Transverse colon (tissue), 3 donors: ENCODE results near the gene RNF145.

Experiments
- EP300 ChIP-seq: sonication (generic); formaldehyde crosslinking; IDR thresholded peaks from one replicate; pipeline ENCODE4 v1.6.1; 2017; ENCODE audit warnings: antibody characterized with exemption, low read depth
- POLR2A ChIP-seq: fragments of 450-650 bp; IDR thresholded peaks from one replicate; pipeline ENCODE4 v1.6.1; 2016; ENCODE audit warnings: antibody characterized with exemption, mild to moderate bottlenecking, moderate library complexity
- POLR2AphosphoS5 ChIP-seq, 3 donors: sonication (generic); formaldehyde crosslinking; IDR thresholded peaks; one replicate each; pipeline ENCODE4 v1.6.1; 2016; ENCODE audit warnings: antibody characterized with exemption in 3 of 3

GRCh38 chr5:159163701-159164046 is 45.7 kb downstream of the RNF145 start:
- TF ChIP-seq POLR2AphosphoS5 (IDR thresholded peaks at IDR 0.05) = no peak
- TF ChIP-seq POLR2A = no peak
- no peak for TF ChIP-seq EP300
